GM23338 (cell line): Measurements from ENCODE around the gene BET1. TPM values are rescaled to one million over a fixed set of nuclear protein-coding genes. Genes with fewer than 3 reads are reported as not detected.

Source experiments
- ATAC-seq: fragments of 200-7000 bp; cut with Tn5 transposase; 3 replicates; pipeline ENCODE4 v1.9.1; 2020
- DNase-seq: peaks from one replicate; pipeline ENCODE4 v3.0.0-alpha.2; 2015; ENCODE audit warnings: low spot score
- H2AFZ ChIP-seq: fragments of 200-600 bp; sonication (generic); 2 replicates; pipeline ENCODE4 v1.8.0; 2016; ENCODE audit warnings: antibody characterized with exemption, mild to moderate bottlenecking, moderate library complexity
- H3F3A ChIP-seq: fragments of 200-600 bp; sonication (generic); replicated peaks from 2 replicates; pipeline ENCODE4 v1.8.0; 2017; ENCODE audit warnings: antibody characterized with exemption, mixed run types, low read depth
- H3K27ac ChIP-seq: fragments of 200-600 bp; sonication (generic); 2 replicates; pipeline ENCODE4 v1.6.1; 2016; ENCODE audit warnings: low read depth
- H3K27me3 ChIP-seq: fragments of 200-600 bp; sonication (generic); 2 replicates; pipeline ENCODE4 v1.8.0; 2016; ENCODE audit warnings: mild to moderate bottlenecking, mixed run types, moderate library complexity; ENCODE audit not compliant: insufficient read depth
- H3K36me3 ChIP-seq: fragments of 200-600 bp; sonication (generic); 2 replicates; pipeline ENCODE4 v1.8.0; 2016; ENCODE audit warnings: mild to moderate bottlenecking; ENCODE audit not compliant: insufficient read depth
- H3K4me1 ChIP-seq: fragments of 200-600 bp; sonication (generic); 2 replicates; pipeline ENCODE4 v1.8.0; 2016; ENCODE audit warnings: mild to moderate bottlenecking, moderate library complexity; ENCODE audit not compliant: insufficient read depth
- H3K4me2 ChIP-seq: fragments of 200-600 bp; sonication (generic); 2 replicates; pipeline ENCODE4 v1.7.1; 2017; ENCODE audit warnings: mixed run types
- H3K4me3 ChIP-seq: fragments of 200-600 bp; sonication (generic); 2 replicates; pipeline ENCODE4 v1.6.1; 2016; ENCODE audit warnings: mixed run types
- H3K79me2 ChIP-seq: fragments of 200-600 bp; sonication (generic); replicated peaks from 2 replicates; pipeline ENCODE4 v1.8.0; 2017; ENCODE audit warnings: mild to moderate bottlenecking; ENCODE audit not compliant: insufficient read depth
- H3K9me2 ChIP-seq: fragments of 200-600 bp; sonication (generic); 2 replicates; pipeline ENCODE4 v1.8.0; 2017; ENCODE audit not compliant: insufficient read depth
- H4K20me1 ChIP-seq: fragments of 200-600 bp; sonication (generic); replicated peaks from 2 replicates; pipeline ENCODE4 v1.8.0; 2017; ENCODE audit warnings: mild to moderate bottlenecking; ENCODE audit not compliant: insufficient read depth
- H3K27ac Mint-ChIP-seq: 2 replicates; pipeline ENCODE4 v1.8.0; 2020; ENCODE audit warnings: inconsistent platforms, mild to moderate bottlenecking, moderate library complexity, mixed read lengths
- H3K27me3 Mint-ChIP-seq: 3 replicates; pipeline ENCODE4 v1.8.0; 2022; ENCODE audit warnings: low read depth, mild to moderate bottlenecking, moderate library complexity, mixed read lengths, inconsistent platforms; ENCODE audit not compliant: insufficient read depth, poor library complexity
- H3K36me3 Mint-ChIP-seq: 3 replicates; pipeline ENCODE4 v1.8.0; 2021; ENCODE audit warnings: low read depth, mild to moderate bottlenecking, inconsistent platforms, moderate library complexity, mixed read lengths
- H3K4me1 Mint-ChIP-seq: 3 replicates; pipeline ENCODE4 v1.8.0; 2020; ENCODE audit warnings: mild to moderate bottlenecking, inconsistent platforms, mixed read lengths
- H3K4me3 Mint-ChIP-seq: 3 replicates; pipeline ENCODE4 v1.8.0; 2021; ENCODE audit warnings: moderate library complexity, mild to moderate bottlenecking, inconsistent platforms, mixed read lengths
- H3K9me3 Mint-ChIP-seq: 3 replicates; pipeline ENCODE4 v1.8.0; 2020; ENCODE audit warnings: moderate library complexity, mild to moderate bottlenecking, inconsistent platforms, mixed read lengths
- CREB1 ChIP-seq: fragments of 250-450 bp; sonication (Bioruptor Pico); IDR thresholded peaks from 2 replicates; pipeline ENCODE4 v1.5.0; 2020; ENCODE audit warnings: low read depth, mild to moderate bottlenecking, moderate library complexity
- EZH2 ChIP-seq: fragments of 200-600 bp; sonication (generic); IDR thresholded peaks from one replicate; pipeline ENCODE4 v1.8.0; 2017; ENCODE audit warnings: antibody characterized with exemption, mild to moderate bottlenecking, low read depth; ENCODE audit not compliant: unreplicated experiment
- EZH2phosphoT487 ChIP-seq: fragments of 200-600 bp; sonication (generic); IDR thresholded peaks from one replicate; pipeline ENCODE4 v1.8.1; 2018; ENCODE audit warnings: antibody characterized with exemption; ENCODE audit not compliant: unreplicated experiment
- JUNB ChIP-seq: IDR thresholded peaks from one replicate; pipeline ENCODE4 v1.6.1; 2016; ENCODE audit warnings: antibody characterized with exemption; ENCODE audit not compliant: unreplicated experiment
- NANOG ChIP-seq: IDR thresholded peaks from 2 replicates; pipeline ENCODE4 v1.6.1; 2016; ENCODE audit warnings: antibody characterized with exemption, borderline replicate concordance
- POLR2AphosphoS5 ChIP-seq: IDR thresholded peaks from 2 replicates; pipeline ENCODE4 v1.6.1; 2016; ENCODE audit warnings: antibody characterized with exemption, low read depth
- STAT1 ChIP-seq: IDR thresholded peaks from one replicate; pipeline ENCODE4 v1.6.1; 2016; ENCODE audit warnings: antibody characterized with exemption; ENCODE audit not compliant: unreplicated experiment
- ZNF114 ChIP-seq: fragments of 250-450 bp; sonication (Bioruptor Pico); IDR thresholded peaks from 2 replicates; pipeline ENCODE4 v1.5.0; 2020; ENCODE audit warnings: mild to moderate bottlenecking, moderate library complexity
- ZNF331 ChIP-seq: fragments of 250-450 bp; sonication (Bioruptor Pico); IDR thresholded peaks from 2 replicates; pipeline ENCODE4 v1.5.0; 2020; ENCODE audit warnings: low read depth, mild to moderate bottlenecking, moderate library complexity
- polyA plus RNA-seq: library from polyadenylated mRNA; unstranded; fragments of >200 nt; fragmentation: Nextera tagmentation; extraction: Ambion mirVana; gene quantifications from 2 replicates; pipeline ENCODE4 v1.2.1, GENCODE V29; 2016
- total RNA-seq: library from RNA; depleted of rRNA; stranded (reverse); fragments of >200 nt; shearing (Covaris generic); gene quantifications from 2 replicates; pipeline ENCODE4 v1.2.3, GENCODE V29; 2014
- TF ChIP-seq, protein P1 (sequence below): IDR thresholded peaks from 2 replicates; pipeline ENCODE4 v1.6.1; 2016; ENCODE audit warnings: antibody characterized with exemption
- TF ChIP-seq, protein P2 (sequence below): IDR thresholded peaks from one replicate; pipeline ENCODE4 v1.6.1; 2018; ENCODE audit warnings: antibody characterized with exemption; ENCODE audit not compliant: unreplicated experiment
- TF ChIP-seq, protein P3 (sequence below): fragments of 250-450 bp; sonication (Bioruptor Pico); IDR thresholded peaks from 2 replicates; pipeline ENCODE4 v1.5.0; 2020; ENCODE audit warnings: mild to moderate bottlenecking, moderate library complexity
- TF ChIP-seq, protein P4 (sequence below), 2 experiments: fragments of 200-600 bp in 1 of 2; sonication (generic) in 1 of 2; conservative IDR thresholded peaks; 2 replicates each; pipeline versions ENCODE4 v1.5.1 to v1.6.1; 2016 to 2017; ENCODE audit warnings: antibody characterized with exemption in 2 of 2, low read depth in 2 of 2, mild to moderate bottlenecking in 2 of 2, moderate library complexity in 1 of 2

Gene BET1
- total and polyA plus RNA-seq, 2 experiments from 2014 or later, result 42.2 to 69.2 TPM

DNA sequence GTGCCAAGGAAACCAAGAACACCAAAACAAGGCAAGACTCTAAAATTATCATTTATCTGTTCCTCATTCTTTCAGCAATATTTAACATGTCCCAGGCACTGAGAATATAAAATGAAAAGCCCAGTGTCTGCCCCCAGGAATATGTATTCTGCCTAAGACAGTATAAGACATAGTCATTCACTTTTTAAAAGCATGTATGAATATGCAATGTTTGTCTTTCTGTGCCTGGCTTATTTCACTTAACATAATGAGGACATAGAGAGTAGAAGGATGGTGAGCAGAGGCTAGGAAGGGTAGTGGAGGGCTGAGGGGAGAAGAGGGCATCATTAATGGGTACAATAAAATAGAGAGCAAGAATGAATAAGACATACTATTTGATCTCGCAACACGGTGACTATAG lies 44.6 kb upstream of the BET1 start:
- H3K36me3 ChIP-seq, result no peaks in the 10 kb centered on the region
- no peaks in the 10 kb centered on the region for H3F3A ChIP-seq
- Mint-ChIP-seq H3K4me3 (no peak overlapping the region), H3K4me1 (peaks cover 21% of the 10 kb centered on the region), H3K36me3 (no peaks in the 10 kb centered on the region), H3K9me3 (no peaks in the 10 kb centered on the region), H3K27ac (no peak overlapping the region), H3K27me3 (no peaks in the 10 kb centered on the region)
- TF ChIP-seq EZH2, result no peak
- TF ChIP-seq CREB1, result no peak
- TF ChIP-seq EZH2phosphoT487, result no peak
- no peak for TF ChIP-seq JUNB
- no peak for TF ChIP-seq ZNF331 (CRISPR knock-in tag)
- TF ChIP-seq NANOG, result no peak
- TF ChIP-seq POLR2AphosphoS5, result no peak
- TF ChIP-seq, protein P1, sequence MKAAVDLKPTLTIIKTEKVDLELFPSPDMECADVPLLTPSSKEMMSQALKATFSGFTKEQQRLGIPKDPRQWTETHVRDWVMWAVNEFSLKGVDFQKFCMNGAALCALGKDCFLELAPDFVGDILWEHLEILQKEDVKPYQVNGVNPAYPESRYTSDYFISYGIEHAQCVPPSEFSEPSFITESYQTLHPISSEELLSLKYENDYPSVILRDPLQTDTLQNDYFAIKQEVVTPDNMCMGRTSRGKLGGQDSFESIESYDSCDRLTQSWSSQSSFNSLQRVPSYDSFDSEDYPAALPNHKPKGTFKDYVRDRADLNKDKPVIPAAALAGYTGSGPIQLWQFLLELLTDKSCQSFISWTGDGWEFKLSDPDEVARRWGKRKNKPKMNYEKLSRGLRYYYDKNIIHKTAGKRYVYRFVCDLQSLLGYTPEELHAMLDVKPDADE, result no peak
- no peak for TF ChIP-seq STAT1
- TF ChIP-seq, protein P2, sequence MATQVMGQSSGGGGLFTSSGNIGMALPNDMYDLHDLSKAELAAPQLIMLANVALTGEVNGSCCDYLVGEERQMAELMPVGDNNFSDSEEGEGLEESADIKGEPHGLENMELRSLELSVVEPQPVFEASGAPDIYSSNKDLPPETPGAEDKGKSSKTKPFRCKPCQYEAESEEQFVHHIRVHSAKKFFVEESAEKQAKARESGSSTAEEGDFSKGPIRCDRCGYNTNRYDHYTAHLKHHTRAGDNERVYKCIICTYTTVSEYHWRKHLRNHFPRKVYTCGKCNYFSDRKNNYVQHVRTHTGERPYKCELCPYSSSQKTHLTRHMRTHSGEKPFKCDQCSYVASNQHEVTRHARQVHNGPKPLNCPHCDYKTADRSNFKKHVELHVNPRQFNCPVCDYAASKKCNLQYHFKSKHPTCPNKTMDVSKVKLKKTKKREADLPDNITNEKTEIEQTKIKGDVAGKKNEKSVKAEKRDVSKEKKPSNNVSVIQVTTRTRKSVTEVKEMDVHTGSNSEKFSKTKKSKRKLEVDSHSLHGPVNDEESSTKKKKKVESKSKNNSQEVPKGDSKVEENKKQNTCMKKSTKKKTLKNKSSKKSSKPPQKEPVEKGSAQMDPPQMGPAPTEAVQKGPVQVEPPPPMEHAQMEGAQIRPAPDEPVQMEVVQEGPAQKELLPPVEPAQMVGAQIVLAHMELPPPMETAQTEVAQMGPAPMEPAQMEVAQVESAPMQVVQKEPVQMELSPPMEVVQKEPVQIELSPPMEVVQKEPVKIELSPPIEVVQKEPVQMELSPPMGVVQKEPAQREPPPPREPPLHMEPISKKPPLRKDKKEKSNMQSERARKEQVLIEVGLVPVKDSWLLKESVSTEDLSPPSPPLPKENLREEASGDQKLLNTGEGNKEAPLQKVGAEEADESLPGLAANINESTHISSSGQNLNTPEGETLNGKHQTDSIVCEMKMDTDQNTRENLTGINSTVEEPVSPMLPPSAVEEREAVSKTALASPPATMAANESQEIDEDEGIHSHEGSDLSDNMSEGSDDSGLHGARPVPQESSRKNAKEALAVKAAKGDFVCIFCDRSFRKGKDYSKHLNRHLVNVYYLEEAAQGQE, result no peak
- TF ChIP-seq, protein P3, sequence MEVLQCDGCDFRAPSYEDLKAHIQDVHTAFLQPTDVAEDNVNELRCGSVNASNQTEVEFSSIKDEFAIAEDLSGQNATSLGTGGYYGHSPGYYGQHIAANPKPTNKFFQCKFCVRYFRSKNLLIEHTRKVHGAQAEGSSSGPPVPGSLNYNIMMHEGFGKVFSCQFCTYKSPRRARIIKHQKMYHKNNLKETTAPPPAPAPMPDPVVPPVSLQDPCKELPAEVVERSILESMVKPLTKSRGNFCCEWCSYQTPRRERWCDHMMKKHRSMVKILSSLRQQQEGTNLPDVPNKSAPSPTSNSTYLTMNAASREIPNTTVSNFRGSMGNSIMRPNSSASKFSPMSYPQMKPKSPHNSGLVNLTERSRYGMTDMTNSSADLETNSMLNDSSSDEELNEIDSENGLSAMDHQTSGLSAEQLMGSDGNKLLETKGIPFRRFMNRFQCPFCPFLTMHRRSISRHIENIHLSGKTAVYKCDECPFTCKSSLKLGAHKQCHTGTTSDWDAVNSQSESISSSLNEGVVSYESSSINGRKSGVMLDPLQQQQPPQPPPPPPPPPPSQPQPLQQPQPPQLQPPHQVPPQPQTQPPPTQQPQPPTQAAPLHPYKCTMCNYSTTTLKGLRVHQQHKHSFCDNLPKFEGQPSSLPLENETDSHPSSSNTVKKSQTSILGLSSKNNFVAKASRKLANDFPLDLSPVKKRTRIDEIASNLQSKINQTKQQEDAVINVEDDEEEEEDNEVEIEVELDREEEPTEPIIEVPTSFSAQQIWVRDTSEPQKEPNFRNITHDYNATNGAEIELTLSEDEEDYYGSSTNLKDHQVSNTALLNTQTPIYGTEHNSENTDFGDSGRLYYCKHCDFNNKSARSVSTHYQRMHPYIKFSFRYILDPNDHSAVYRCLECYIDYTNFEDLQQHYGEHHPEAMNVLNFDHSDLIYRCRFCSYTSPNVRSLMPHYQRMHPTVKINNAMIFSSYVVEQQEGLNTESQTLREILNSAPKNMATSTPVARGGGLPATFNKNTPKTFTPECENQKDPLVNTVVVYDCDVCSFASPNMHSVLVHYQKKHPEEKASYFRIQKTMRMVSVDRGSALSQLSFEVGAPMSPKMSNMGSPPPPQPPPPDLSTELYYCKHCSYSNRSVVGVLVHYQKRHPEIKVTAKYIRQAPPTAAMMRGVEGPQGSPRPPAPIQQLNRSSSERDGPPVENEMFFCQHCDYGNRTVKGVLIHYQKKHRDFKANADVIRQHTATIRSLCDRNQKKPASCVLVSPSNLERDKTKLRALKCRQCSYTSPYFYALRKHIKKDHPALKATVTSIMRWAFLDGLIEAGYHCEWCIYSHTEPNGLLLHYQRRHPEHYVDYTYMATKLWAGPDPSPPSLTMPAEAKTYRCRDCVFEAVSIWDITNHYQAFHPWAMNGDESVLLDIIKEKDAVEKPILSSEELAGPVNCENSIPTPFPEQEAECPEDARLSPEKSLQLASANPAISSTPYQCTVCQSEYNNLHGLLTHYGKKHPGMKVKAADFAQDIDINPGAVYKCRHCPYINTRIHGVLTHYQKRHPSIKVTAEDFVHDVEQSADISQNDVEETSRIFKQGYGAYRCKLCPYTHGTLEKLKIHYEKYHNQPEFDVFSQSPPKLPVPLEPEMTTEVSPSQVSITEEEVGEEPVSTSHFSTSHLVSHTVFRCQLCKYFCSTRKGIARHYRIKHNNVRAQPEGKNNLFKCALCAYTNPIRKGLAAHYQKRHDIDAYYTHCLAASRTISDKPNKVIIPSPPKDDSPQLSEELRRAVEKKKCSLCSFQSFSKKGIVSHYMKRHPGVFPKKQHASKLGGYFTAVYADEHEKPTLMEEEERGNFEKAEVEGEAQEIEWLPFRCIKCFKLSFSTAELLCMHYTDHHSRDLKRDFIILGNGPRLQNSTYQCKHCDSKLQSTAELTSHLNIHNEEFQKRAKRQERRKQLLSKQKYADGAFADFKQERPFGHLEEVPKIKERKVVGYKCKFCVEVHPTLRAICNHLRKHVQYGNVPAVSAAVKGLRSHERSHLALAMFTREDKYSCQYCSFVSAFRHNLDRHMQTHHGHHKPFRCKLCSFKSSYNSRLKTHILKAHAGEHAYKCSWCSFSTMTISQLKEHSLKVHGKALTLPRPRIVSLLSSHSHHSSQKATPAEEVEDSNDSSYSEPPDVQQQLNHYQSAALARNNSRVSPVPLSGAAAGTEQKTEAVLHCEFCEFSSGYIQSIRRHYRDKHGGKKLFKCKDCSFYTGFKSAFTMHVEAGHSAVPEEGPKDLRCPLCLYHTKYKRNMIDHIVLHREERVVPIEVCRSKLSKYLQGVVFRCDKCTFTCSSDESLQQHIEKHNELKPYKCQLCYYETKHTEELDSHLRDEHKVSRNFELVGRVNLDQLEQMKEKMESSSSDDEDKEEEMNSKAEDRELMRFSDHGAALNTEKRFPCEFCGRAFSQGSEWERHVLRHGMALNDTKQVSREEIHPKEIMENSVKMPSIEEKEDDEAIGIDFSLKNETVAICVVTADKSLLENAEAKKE, result no peak
- TF ChIP-seq ZNF114 (CRISPR knock-in tag), result no peak
- TF ChIP-seq, protein P4, sequence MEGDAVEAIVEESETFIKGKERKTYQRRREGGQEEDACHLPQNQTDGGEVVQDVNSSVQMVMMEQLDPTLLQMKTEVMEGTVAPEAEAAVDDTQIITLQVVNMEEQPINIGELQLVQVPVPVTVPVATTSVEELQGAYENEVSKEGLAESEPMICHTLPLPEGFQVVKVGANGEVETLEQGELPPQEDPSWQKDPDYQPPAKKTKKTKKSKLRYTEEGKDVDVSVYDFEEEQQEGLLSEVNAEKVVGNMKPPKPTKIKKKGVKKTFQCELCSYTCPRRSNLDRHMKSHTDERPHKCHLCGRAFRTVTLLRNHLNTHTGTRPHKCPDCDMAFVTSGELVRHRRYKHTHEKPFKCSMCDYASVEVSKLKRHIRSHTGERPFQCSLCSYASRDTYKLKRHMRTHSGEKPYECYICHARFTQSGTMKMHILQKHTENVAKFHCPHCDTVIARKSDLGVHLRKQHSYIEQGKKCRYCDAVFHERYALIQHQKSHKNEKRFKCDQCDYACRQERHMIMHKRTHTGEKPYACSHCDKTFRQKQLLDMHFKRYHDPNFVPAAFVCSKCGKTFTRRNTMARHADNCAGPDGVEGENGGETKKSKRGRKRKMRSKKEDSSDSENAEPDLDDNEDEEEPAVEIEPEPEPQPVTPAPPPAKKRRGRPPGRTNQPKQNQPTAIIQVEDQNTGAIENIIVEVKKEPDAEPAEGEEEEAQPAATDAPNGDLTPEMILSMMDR (conservative IDR thresholded peaks at IDR 0.05; ENCODE audit: low read depth in 2 of 2), result no peak
- no peak overlapping the region for H3K27ac ChIP-seq
- H4K20me1 ChIP-seq, result no peaks in the 10 kb centered on the region
- no peak for DNase-seq
- no peak overlapping the region for H2AFZ ChIP-seq
- ATAC-seq, result no peak
- H3K4me1 ChIP-seq, result peaks cover 28% of the 10 kb centered on the region
- no peak overlapping the region for H3K4me2 ChIP-seq
- 0 out of 2 replicates have a peak, but pooled peaks cover 4% of the 10 kb centered on the region for H3K9me2 ChIP-seq
- no peak overlapping the region for H3K4me3 ChIP-seq
- H3K27me3 ChIP-seq, result no peaks in the 10 kb centered on the region
- H3K79me2 ChIP-seq, result no peaks in the 10 kb centered on the region
